ENCODE data around the gene GATA1.

The GATA1 gene

GRCh38 chrX:48747415-48748016, 38.9 kb upstream of the GATA1 start:
- ChIA-PET CTCF (no interaction called here), POLR2A (no interaction called here)
- H3K4me3 ChIP-seq (ENCODE audit: low read depth, low read length), result no peak overlapping the region
- DNase-seq (ENCODE audit: low read depth, low spot score), result no peak
- no peak for TF ChIP-seq CTCF (IDR thresholded peaks at IDR 0.05; ENCODE audit: insufficient read depth, low read length, missing control alignments)

- no peak overlapping the region for H3K4me3 ChIP-seq (ENCODE audit: low read depth, low read length)
- ChIA-PET POLR2A (no interaction called here), CTCF (no interaction called here)
- DNase-seq (ENCODE audit: low read depth, low spot score), result no peak
- no peak for TF ChIP-seq CTCF (IDR thresholded peaks at IDR 0.05; ENCODE audit: insufficient read depth, low read length, missing control alignments)
Measured at GRCh38 chrX:48749182-48749581, 37.2 kb upstream of the GATA1 start.

GRCh38 chrX:48751343-48751742, 35.0 kb upstream of the GATA1 start:
- H3K4me3 ChIP-seq (ENCODE audit: low read depth, low read length), result no peak overlapping the region
- ChIA-PET CTCF (no interaction called here), POLR2A (no interaction called here)
- no peak for TF ChIP-seq CTCF (IDR thresholded peaks at IDR 0.05; ENCODE audit: insufficient read depth, low read length, missing control alignments)
- no peak for DNase-seq (ENCODE audit: low read depth, low spot score)

GRCh38 chrX:48752498-48752897, 33.9 kb upstream of the GATA1 start:
- no peak for DNase-seq (ENCODE audit: low read depth, low spot score)
- TF ChIP-seq CTCF (IDR thresholded peaks at IDR 0.05; ENCODE audit: insufficient read depth, low read length, missing control alignments), result no peak
- ChIA-PET POLR2A (no interaction called here), CTCF (no interaction called here)
- H3K4me3 ChIP-seq (ENCODE audit: low read depth, low read length), result no peak overlapping the region

GRCh38 chrX:48753708-48754228, 32.6 kb upstream of the GATA1 start:
- ChIA-PET CTCF (no interaction called here), POLR2A (no interaction called here)
- no peak for TF ChIP-seq CTCF (IDR thresholded peaks at IDR 0.05; ENCODE audit: insufficient read depth, low read length, missing control alignments)
- H3K4me3 ChIP-seq (ENCODE audit: low read depth, low read length), result no peak overlapping the region
- DNase-seq (ENCODE audit: low read depth, low spot score), result no peak

- H3K4me3 ChIP-seq (ENCODE audit: low read depth, low read length), result no peak overlapping the region
- ChIA-PET POLR2A (no interaction called here), CTCF (no interaction called here)
- TF ChIP-seq CTCF (IDR thresholded peaks at IDR 0.05; ENCODE audit: insufficient read depth, low read length, missing control alignments), result no peak
- no peak for DNase-seq (ENCODE audit: low read depth, low spot score)
Measured at GRCh38 chrX:48754238-48754637, 32.2 kb upstream of the GATA1 start.
